Measurements from ENCODE around the gene KIDINS220.

- no peak for TF ChIP-seq CTCF (IDR thresholded peaks at IDR 0.05; ENCODE audit: insufficient read depth, low read depth, low read length)
- no peak for TF ChIP-seq EZH2 (IDR thresholded peaks at IDR 0.05; ENCODE audit: insufficient read depth, low read length)
These were observed 20.3 kb upstream of the KIDINS220 start for GRCh38 chr2:8857709-8858108.
